Activated T-cell treated with anti-CD3 and anti-CD28 coated beads, Interleukin-2, amount 50 U/mL, for 4 hours (primary cell): ENCODE measurements around the gene MAGED2. TPM values are rescaled to one million over a fixed set of nuclear protein-coding genes. Genes with fewer than 3 reads are reported as not detected.
A peak's percentile ranks its signal among the peaks of the same experiment; 100 is the strongest.

Source experiments
- ATAC-seq, 2 donors: fragments of 200-7000 bp; cut with Tn5 transposase; one replicate each; pipeline ENCODE4 v1.10.0; 2021
- DNase-seq: peaks from one replicate; pipeline ENCODE4 v3.0.0-alpha.2; 2020
- H3K27me3 Mint-ChIP-seq: one replicate; pipeline ENCODE4 v1.8.0; 2021; ENCODE audit warnings: low read depth, mixed read lengths
- H3K36me3 Mint-ChIP-seq: one replicate; pipeline ENCODE4 v1.8.0; 2022; ENCODE audit warnings: mixed read lengths; ENCODE audit not compliant: insufficient read depth
- H3K4me1 Mint-ChIP-seq: one replicate; pipeline ENCODE4 v1.8.0; 2021; ENCODE audit warnings: low read depth, mixed read lengths
- H3K4me3 Mint-ChIP-seq: one replicate; pipeline ENCODE4 v1.8.0; 2021; ENCODE audit warnings: mild to moderate bottlenecking, moderate library complexity, mixed read lengths
- H3K9me3 Mint-ChIP-seq: one replicate; pipeline ENCODE4 v1.8.0; 2021; ENCODE audit warnings: mixed read lengths
- total RNA-seq, 3 donors: library from RNA; stranded (reverse); gene quantifications; one replicate each; pipeline ENCODE4 v1.2.1, GENCODE V29; 2021

MAGED2 gene
- total RNA-seq, 3 donors from 2014 or later = 22.1 to 25.0 (median 22.7) TPM

DNA sequence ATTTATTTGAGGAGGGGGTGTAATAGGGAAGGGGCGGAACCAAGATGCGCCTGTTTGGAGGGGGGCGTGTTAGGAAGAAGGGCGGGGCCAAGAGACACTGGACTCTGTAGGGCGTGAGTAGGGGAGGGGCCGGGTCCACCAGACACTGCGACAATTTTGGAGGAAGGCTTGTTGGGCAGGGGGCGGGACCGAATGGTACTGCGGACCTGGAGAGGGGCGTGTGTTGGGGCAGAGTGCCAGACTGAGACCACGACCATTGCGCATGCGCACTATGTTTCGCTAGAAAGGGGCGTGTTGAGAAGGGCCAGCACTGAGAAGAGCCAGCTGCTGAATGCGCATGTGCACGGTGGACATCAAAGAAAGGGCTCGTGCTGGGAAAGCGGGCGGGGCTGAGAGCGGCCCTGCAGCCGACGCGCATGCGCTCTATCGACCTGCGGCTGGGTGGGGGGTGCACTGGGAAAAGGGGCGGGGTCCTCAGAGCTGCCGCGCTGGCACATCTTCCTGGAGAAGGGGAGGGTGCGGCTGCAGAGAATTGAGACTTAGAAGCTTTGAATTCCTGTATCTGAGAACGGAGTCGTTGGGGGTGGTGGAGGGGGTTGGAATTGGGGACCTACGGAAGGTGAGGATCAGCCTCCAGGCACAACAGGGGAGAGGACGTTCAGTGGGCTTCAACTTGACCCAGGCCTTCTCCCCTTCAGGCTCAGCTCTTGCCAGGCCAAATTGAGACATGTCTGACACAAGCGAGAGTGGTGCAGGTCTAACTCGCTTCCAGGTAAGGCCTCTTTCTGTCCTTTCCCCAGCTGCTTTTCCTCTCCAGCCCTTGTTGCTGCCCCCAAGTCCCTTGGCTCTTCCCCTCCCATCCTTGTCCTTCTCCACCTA lies 1.3 kb downstream of the MAGED2 start:
- DNase-seq = peak; percentile 79
- peaks cover 8% of the 10 kb centered on the region for H3K36me3 Mint-ChIP-seq
- H3K9me3 Mint-ChIP-seq = no peaks in the 10 kb centered on the region
- no peaks in the 10 kb centered on the region for H3K27me3 Mint-ChIP-seq
- peak; percentile 84 to 86 for ATAC-seq
- H3K4me3 Mint-ChIP-seq = peak overlapping the region; percentile 90
- peaks cover 21% of the 10 kb centered on the region for H3K4me1 Mint-ChIP-seq

DNA sequence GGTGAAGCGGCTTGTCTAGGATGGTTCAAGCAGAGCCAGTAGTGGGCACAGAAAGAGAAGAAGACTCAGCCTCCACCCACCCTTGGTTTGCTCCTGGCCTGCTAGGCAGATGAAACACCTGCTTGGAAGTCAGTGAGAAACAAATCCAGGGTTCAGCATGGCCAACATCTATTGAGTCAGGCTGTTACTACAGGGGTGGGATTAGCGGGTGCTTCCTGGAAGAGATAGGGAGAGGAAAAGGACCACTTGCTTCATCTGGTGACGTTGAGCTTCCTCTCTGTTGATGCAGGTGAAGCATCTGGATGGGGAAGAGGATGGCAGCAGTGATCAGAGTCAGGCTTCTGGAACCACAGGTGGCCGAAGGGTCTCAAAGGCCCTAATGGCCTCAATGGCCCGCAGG lies 3.0 kb downstream of the MAGED2 start:
- ATAC-seq (no peak), DNase-seq (no peak)
- peaks cover 21% of the 10 kb centered on the region for H3K4me1 Mint-ChIP-seq
- H3K9me3 Mint-ChIP-seq = no peaks in the 10 kb centered on the region
- H3K36me3 Mint-ChIP-seq = peaks cover 9% of the 10 kb centered on the region
- H3K4me3 Mint-ChIP-seq = no peak overlapping the region
- no peaks in the 10 kb centered on the region for H3K27me3 Mint-ChIP-seq

DNA sequence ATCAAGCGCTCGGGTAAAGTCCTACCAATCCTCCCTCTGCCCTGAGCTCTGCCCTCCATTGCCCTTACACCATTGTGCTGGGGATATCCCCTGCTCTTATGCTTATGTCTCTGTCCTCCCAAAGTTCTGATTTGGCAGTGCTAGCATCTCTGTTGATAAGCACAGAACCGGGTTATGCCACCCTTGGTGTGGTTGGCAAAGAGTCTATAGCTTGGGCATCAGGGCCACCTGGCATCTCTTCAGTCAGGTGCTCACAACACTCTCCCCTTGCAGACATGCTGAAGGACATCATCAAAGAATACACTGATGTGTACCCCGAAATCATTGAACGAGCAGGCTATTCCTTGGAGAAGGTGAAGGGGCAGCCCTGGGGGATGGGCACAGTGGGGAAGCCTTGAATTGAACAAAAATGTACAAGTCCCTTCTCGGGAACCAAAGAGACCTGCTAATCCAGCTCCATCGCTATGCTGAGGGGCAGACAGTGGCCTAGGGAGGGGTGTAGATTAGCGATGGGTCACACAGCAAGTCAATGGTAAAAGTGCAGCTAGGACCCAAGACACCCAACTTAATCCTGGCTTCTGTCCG lies 3.8 kb downstream of the MAGED2 start:
- Mint-ChIP-seq H3K4me1 (peaks cover 21% of the 10 kb centered on the region), H3K27me3 (no peaks in the 10 kb centered on the region), H3K9me3 (no peaks in the 10 kb centered on the region), H3K4me3 (no peak overlapping the region), H3K36me3 (peaks cover 17% of the 10 kb centered on the region)
- DNase-seq (no peak), ATAC-seq (no peak)

DNA sequence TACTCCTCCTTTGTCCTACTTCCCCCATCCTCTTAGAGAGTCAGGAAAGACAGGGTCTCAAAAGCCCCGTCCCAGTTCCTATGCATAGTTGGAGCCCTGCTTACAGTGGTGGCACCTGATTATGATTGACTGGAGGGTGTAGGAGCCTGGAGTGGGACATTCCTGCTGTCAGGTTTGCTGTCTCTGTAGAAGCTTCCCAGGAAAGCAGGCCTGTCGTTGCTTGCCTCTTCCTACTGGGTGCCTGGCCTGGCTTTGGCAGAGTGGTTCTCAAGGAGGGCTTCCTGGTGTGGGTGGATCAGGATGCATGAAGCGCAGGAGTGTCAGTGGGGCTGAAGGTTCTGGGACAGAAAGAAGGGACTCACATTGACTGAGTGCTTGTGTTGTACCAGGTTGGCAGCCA lies 4.8 kb downstream of the MAGED2 start:
- H3K4me1 Mint-ChIP-seq = peaks cover 18% of the 10 kb centered on the region
- peaks cover 17% of the 10 kb centered on the region for H3K36me3 Mint-ChIP-seq
- no peaks in the 10 kb centered on the region for H3K27me3 Mint-ChIP-seq
- ATAC-seq = no peak
- no peak overlapping the region for H3K4me3 Mint-ChIP-seq
- DNase-seq = no peak
- no peaks in the 10 kb centered on the region for H3K9me3 Mint-ChIP-seq

DNA sequence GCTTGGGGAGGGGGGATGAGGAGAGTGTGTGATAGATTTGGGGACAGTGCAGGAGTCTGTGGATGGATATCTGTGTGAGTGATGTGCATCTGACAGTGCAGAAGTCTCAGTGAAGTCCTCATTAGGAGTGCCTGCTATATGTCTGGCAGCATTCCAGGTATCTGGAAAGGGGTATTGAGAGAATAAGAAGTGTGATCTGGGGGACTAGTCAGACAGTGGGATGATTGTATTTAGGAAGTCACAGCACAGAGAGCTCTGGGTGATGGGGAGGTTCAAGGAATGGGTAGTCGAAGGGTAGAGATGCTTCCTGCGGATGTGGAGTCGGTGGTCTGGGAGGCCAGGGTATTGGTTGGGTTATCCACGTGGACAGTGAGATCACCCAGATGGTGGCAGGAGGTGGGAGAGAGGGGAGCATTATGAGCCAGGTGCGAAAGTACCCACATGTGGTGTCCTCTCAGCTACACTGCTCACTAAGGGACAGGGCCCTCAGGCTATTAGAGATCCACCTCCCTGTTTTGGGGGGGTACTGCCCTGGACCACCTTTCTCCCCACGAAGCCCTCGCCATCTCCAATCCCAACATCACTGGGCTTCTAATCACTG lies 9.8 kb downstream of the MAGED2 start:
- Mint-ChIP-seq H3K27me3 (no peaks in the 10 kb centered on the region), H3K36me3 (peaks cover 14% of the 10 kb centered on the region), H3K9me3 (no peaks in the 10 kb centered on the region), H3K4me3 (no peak overlapping the region), H3K4me1 (no peaks in the 10 kb centered on the region)
- DNase-seq = no peak
- ATAC-seq = no peak

DNA sequence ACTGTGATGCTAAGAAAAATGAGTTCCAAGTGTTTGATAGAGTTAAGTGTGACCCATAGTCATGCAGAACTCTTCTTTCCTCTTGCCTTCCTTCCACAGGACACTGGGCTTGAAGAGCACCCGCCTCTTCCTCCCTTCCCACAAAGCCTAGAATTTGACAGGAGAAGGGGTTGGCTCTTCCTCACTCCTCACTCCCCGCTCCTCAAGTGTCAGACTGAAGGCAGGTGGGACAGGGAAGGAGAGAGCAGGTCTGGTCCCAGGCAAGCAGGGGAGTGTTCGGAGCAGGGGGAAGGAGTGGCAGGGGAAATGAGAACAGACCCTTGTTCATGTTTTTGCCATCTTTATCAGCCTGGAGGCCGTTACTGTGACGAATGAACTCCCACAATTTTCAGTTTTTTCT lies 10.7 kb downstream of the MAGED2 start:
- no peak overlapping the region for H3K4me3 Mint-ChIP-seq
- no peaks in the 10 kb centered on the region for H3K9me3 Mint-ChIP-seq
- ATAC-seq = no peak
- H3K27me3 Mint-ChIP-seq = no peaks in the 10 kb centered on the region
- no peaks in the 10 kb centered on the region for H3K4me1 Mint-ChIP-seq
- H3K36me3 Mint-ChIP-seq = peaks cover 14% of the 10 kb centered on the region
- DNase-seq = no peak

DNA sequence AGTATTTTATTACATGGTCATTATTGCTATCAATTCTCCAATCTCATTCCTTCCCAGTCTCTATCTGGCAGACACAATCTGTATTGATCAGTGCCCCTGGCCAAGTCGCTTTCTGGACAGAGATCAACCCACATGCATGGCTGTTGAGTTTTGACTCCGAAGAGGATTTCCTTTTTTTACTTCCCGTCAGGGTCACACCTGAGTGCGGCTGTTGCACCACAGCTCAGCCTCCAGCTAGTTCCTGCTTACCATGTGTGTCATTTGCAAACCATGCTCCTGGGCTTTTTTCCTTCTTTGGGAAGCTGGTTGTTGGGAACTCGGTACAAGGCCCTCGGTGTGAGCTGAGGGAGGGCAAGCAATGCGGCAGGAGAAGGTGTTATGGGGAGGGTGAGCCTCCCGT lies 11.7 kb downstream of the MAGED2 start:
- Mint-ChIP-seq H3K36me3 (peaks cover 9% of the 10 kb centered on the region), H3K4me1 (no peaks in the 10 kb centered on the region), H3K9me3 (no peaks in the 10 kb centered on the region), H3K27me3 (no peaks in the 10 kb centered on the region), H3K4me3 (no peak overlapping the region)
- ATAC-seq = no peak
- DNase-seq = no peak

DNA sequence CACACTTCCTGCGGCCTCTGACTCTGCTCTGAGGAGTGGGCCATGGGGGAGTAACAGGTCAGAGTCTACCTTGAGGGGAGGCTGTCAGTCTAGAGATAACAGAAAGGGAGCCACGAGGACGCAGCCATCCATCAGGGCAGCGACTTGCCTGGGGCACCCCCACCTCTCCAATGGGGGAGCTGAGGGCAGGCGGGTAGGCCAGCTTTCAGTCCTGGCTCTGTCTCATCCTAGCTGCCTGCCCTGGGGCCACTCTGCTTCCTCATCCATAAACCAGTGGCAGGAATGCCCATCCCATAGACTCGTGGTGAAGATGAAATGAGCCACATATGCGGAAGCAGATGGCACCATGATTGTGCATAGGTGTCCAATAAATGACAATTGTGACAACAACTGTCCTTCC lies 13.2 kb downstream of the MAGED2 start:
- Mint-ChIP-seq H3K4me3 (no peak overlapping the region), H3K4me1 (no peaks in the 10 kb centered on the region), H3K27me3 (no peaks in the 10 kb centered on the region), H3K36me3 (peaks cover 6% of the 10 kb centered on the region), H3K9me3 (no peaks in the 10 kb centered on the region)
- ATAC-seq (no peak), DNase-seq (no peak)

DNA sequence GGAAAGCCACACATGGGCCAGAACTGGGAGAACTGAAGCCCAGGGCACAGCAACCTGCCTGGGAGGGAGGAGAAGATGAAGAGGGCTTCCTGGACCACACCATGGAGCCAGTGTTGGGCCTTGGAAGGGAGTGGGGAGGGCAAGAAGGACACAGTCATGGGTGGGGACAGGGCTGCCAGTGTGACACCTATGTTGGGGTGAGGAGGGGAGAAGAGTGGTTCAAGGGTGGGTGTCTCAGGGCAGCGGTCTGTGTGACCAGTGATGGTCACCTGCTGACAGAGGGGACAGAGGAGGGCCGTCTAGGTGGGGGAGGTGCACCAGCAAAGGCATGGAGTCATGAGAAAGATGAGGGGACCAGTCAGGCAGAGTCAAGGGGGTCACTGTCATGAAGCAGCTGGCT lies 13.8 kb downstream of the MAGED2 start:
- Mint-ChIP-seq H3K36me3 (peaks cover 1% of the 10 kb centered on the region), H3K9me3 (no peaks in the 10 kb centered on the region), H3K4me3 (no peak overlapping the region), H3K4me1 (peaks cover 2% of the 10 kb centered on the region), H3K27me3 (no peaks in the 10 kb centered on the region)
- ATAC-seq (no peak), DNase-seq (no peak)

DNA sequence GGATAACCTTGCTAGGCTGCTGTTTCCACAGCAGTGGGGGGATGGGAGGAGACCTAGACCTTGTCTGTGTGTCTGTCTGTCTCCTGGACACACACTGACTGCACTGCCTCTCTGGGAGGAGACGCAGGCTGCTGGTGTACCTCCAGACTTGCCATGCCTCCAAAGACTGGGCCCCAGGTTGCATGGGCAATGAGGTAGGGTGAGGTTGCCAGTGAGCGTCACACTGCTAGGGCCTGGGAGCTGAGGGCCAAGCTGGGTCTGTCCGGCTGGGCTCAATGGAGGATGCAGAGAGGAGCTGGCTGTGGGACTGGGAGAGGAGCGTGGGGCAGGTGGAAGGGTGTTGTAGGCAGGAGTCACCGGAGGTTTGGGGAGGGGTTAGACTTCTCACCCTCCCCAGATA lies 16.6 kb downstream of the MAGED2 start:
- no peak for ATAC-seq
- no peaks in the 10 kb centered on the region for H3K36me3 Mint-ChIP-seq
- H3K4me1 Mint-ChIP-seq = peaks cover 2% of the 10 kb centered on the region
- no peak overlapping the region for H3K4me3 Mint-ChIP-seq
- no peaks in the 10 kb centered on the region for H3K9me3 Mint-ChIP-seq
- no peak for DNase-seq
- H3K27me3 Mint-ChIP-seq = no peaks in the 10 kb centered on the region

DNA sequence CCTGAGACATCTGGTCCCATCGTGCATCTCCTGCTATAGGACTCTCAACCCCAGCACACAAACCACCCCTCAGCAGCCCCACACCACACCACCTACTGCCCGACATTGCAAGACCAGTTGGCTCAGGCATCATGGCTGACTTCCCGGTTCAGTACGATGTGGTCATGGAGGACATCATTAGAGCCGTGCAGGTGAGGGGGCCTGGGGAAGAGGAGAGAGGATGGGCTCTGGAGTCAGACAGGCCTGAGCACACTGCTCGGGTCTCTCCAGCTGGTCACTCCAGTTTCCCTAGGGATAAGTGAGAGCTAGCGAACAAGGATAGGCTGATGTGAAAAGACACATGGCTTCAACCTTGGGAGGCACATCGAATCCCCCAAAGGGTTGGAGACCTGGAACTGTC lies 17.2 kb downstream of the MAGED2 start:
- no peaks in the 10 kb centered on the region for H3K27me3 Mint-ChIP-seq

DNA sequence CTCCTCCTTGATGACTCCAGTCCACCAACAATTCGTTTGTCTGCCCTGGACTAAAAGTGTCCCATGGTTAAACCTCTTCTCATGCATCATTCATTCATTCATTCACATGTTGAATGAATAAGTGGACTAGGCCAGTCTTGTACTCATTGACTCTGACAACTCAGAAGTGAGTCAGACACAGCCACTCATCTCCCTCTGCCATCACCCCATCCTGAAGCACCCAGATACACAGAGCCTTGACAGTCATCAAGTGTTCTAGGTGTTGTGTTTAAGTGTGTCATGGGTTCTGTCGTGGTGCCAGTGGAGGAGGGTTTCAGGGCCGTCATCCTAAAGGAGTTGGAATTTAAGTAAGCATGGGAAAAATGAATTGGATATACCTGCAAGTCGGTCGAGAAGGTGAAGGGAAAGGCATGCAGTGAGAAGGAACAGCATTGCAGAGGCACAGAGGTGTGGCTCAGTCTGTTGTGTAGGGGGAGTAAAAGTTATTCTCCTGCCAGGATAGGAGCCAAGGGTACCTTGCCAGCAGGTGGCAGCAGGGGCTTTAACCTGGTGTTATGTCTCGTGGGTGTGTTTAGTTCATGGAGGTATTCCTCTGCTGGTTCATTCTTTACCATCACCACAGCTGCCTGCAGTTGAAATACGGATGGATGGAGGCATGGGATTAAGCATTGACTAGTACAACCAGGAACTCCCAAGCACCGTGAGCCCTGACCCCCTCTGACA lies 18.3 kb downstream of the MAGED2 start:
- no peak overlapping the region for H3K4me3 Mint-ChIP-seq
- DNase-seq (peak; percentile 12), ATAC-seq (no peak)
- no peaks in the 10 kb centered on the region for H3K27me3 Mint-ChIP-seq
- H3K9me3 Mint-ChIP-seq = no peaks in the 10 kb centered on the region
- no peaks in the 10 kb centered on the region for H3K36me3 Mint-ChIP-seq
- peaks cover 2% of the 10 kb centered on the region for H3K4me1 Mint-ChIP-seq

More for the DNA sequence above, 17.2 kb downstream of the MAGED2 start:
- Mint-ChIP-seq H3K4me1 (peaks cover 2% of the 10 kb centered on the region), H3K4me3 (no peak overlapping the region), H3K36me3 (no peaks in the 10 kb centered on the region), H3K9me3 (no peaks in the 10 kb centered on the region)
- ATAC-seq (no peak), DNase-seq (no peak)

DNA sequence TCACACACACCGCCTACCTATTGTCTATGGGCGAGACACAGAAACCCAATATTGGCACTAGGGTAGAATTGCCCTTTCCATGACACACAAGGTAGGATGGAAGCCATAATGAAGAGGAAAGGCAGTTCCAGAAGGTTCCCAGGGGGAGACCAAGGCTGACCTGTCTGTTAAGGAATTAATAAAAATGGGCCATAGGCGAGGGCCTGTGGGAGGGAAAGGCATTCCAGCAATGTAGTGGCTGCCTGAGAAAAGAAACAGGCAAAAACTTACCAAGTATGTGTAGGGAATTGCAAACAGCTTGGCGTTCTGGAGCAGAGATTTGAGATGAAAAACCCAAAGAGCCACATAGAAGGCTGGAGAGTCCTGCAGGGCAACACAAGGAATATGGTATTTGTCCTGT lies 19.1 kb downstream of the MAGED2 start:
- H3K9me3 Mint-ChIP-seq = no peaks in the 10 kb centered on the region
- no peak for DNase-seq
- no peak overlapping the region for H3K4me3 Mint-ChIP-seq
- H3K27me3 Mint-ChIP-seq = no peaks in the 10 kb centered on the region
- ATAC-seq = no peak
- peaks cover 2% of the 10 kb centered on the region for H3K4me1 Mint-ChIP-seq
- H3K36me3 Mint-ChIP-seq = no peaks in the 10 kb centered on the region

DNA sequence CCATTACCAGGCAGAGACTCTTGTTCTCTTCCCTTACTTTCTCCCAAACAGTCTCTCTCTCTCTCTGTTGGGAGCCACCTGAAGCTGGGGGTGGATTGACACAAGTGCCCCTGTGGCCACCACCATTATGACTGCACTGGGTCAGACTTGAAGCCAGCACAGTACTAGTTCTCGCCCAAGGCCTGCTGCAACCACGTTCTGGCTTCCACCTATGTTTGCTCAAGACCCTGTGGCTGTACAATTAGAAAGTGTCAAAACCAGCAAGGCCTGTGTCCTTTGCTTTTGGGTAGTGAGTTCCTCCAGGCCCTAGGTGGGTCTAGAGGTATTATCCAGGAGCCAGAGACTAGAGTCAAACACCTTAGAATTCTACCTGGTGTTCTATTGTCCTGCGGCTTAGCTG lies 31.0 kb downstream of the MAGED2 start:
- H3K4me3 Mint-ChIP-seq = no peak overlapping the region
- no peaks in the 10 kb centered on the region for H3K9me3 Mint-ChIP-seq
- ATAC-seq (no peak), DNase-seq (no peak)
- H3K27me3 Mint-ChIP-seq = peaks cover 9% of the 10 kb centered on the region
- no peaks in the 10 kb centered on the region for H3K36me3 Mint-ChIP-seq
- H3K4me1 Mint-ChIP-seq = no peaks in the 10 kb centered on the region
